SK-N-SH (cell line): Measurements from ENCODE around the gene FMNL2. TPM values are rescaled to one million over a fixed set of nuclear protein-coding genes. Genes with fewer than 3 reads are reported as not detected.

Experiments
- CTCF ChIA-PET: fragments of 300-600, 350-600 bp; formaldehyde crosslinking; extraction: SDS; loops from one replicate; lab custom pipeline; 2021; lab: Yijun Ruan, JAX
- POLR2A ChIA-PET: fragments of 350-600 bp; sonication (Branson Sonifier 250); formaldehyde crosslinking; extraction: SDS; loops from one replicate; lab custom pipeline; 2020; ENCODE audit warnings: antibody characterized with exemption, inconsistent platforms; lab: Yijun Ruan, JAX
- DNase-seq: peaks from one replicate; pipeline ENCODE4 v3.0.0; 2012
- H2AFZ ChIP-seq: fragments of 200-600 bp; sonication (generic); 2 replicates; pipeline ENCODE4 v1.8.1; 2016; ENCODE audit warnings: antibody characterized with exemption, mild to moderate bottlenecking, low read depth
- H3F3A ChIP-seq: fragments of 200-600 bp; sonication (generic); replicated peaks from 2 replicates; pipeline ENCODE3; 2016; ENCODE audit warnings: antibody characterized with exemption, mild to moderate bottlenecking; ENCODE audit not compliant: insufficient read depth
- H3K27ac ChIP-seq, 2 experiments: fragments of 200-500 bp in 1 of 2; fragments of 200-600 bp in 1 of 2; sonication (Bioruptor generic) in 1 of 2; sonication (generic), shearing (Covaris generic) in 1 of 2; 2 replicates each; pipeline versions ENCODE4 v1.5.1 to v1.6.1; 2014 to 2016; ENCODE audit warnings: low read depth in 2 of 2, inconsistent platforms in 1 of 2, low read length in 1 of 2, mild to moderate bottlenecking in 1 of 2, mixed read lengths in 1 of 2
- H3K27me3 ChIP-seq: fragments of 200-600 bp; sonication (generic), shearing (Covaris generic); 2 replicates; pipeline ENCODE4 v1.6.1; 2016; ENCODE audit warnings: mixed run types; ENCODE audit not compliant: insufficient read depth
- H3K36me3 ChIP-seq, 2 experiments: fragments of 200-500 bp in 1 of 2; fragments of 200-600 bp in 1 of 2; sonication (Bioruptor generic) in 1 of 2; sonication (generic) in 1 of 2; replicated peaks in 1 of 2; 2 replicates each; pipeline versions ENCODE3 to v1.5.1; 2014 to 2016; ENCODE audit warnings: low read length in 1 of 2, mild to moderate bottlenecking in 1 of 2; ENCODE audit not compliant: insufficient read depth in 2 of 2, control insufficient read depth in 1 of 2
- H3K4me1 ChIP-seq, 2 experiments: fragments of 200-500 bp in 1 of 2; fragments of 200-600 bp in 1 of 2; sonication (Bioruptor generic) in 1 of 2; sonication (generic), shearing (Covaris generic) in 1 of 2; 2 replicates each; pipeline versions ENCODE4 v1.5.1 to v1.6.1; 2014 to 2016; ENCODE audit warnings: low read depth in 1 of 2, low read length in 1 of 2, mixed run types in 1 of 2; ENCODE audit not compliant: insufficient read depth in 2 of 2, control insufficient read depth in 1 of 2
- H3K4me2 ChIP-seq: fragments of 200-600 bp; sonication (generic), shearing (Covaris generic); 2 replicates; pipeline ENCODE4 v1.6.1; 2017; ENCODE audit warnings: mixed run types
- H3K4me3 ChIP-seq, 2 experiments: fragments of 200-500 bp in 1 of 2; fragments of 200-600 bp in 1 of 2; sonication (Bioruptor generic) in 1 of 2; sonication (generic), shearing (Covaris generic) in 1 of 2; 2 replicates each; pipeline versions ENCODE4 v1.5.1 to v1.8.1; 2014 to 2016; ENCODE audit warnings: low read depth in 2 of 2, inconsistent platforms in 1 of 2, low read length in 1 of 2, mild to moderate bottlenecking in 1 of 2, mixed read lengths in 1 of 2, moderate library complexity in 1 of 2
- H3K79me2 ChIP-seq: fragments of 200-600 bp; sonication (generic); 2 replicates; pipeline ENCODE4 v1.8.1; 2017; ENCODE audit warnings: mild to moderate bottlenecking; ENCODE audit not compliant: insufficient read depth
- H3K9ac ChIP-seq: fragments of 200-600 bp; sonication (generic); 2 replicates; pipeline ENCODE4 v1.6.1; 2017; ENCODE audit warnings: mixed run types
- H3K9me2 ChIP-seq: fragments of 200-600 bp; sonication (generic); 2 replicates; pipeline ENCODE4 v1.6.1; 2017; ENCODE audit warnings: mixed run types
- H3K9me3 ChIP-seq: fragments of 200-600 bp; sonication (generic); 2 replicates; pipeline ENCODE4 v1.6.1; 2017; ENCODE audit warnings: mixed run types, mild to moderate bottlenecking, moderate library complexity
- H4K20me1 ChIP-seq: fragments of 200-600 bp; sonication (generic); 2 replicates; pipeline ENCODE4 v1.6.1; 2017; ENCODE audit warnings: mild to moderate bottlenecking, mixed run types; ENCODE audit not compliant: insufficient read depth
- EP300 ChIP-seq, 2 experiments: IDR thresholded peaks; 2 replicates each; pipeline versions ENCODE4 v1.4.0 to v1.6.1; 2012; ENCODE audit warnings: borderline replicate concordance in 1 of 2, low read depth in 1 of 2, low read length in 1 of 2
- FOSL2 ChIP-seq: IDR thresholded peaks from 2 replicates; pipeline ENCODE4 v1.4.0; 2012; ENCODE audit warnings: low read depth, mild to moderate bottlenecking, moderate library complexity, borderline replicate concordance
- FOXM1 ChIP-seq: IDR thresholded peaks from 2 replicates; pipeline ENCODE4 v1.4.0; 2012; ENCODE audit warnings: low read depth, mild to moderate bottlenecking
- GABPA ChIP-seq: IDR thresholded peaks from 2 replicates; pipeline ENCODE4 v1.4.0; 2012; ENCODE audit warnings: low read depth, mild to moderate bottlenecking
- JUND ChIP-seq: IDR thresholded peaks from 2 replicates; pipeline ENCODE4 v1.4.0; 2012
- MXI1 ChIP-seq: IDR thresholded peaks from 2 replicates; pipeline ENCODE4 v1.6.1; 2012; ENCODE audit warnings: mild to moderate bottlenecking, low read depth, low read length, improper control_type of control experiment
- NRF1 ChIP-seq: IDR thresholded peaks from 2 replicates; pipeline ENCODE4 v1.6.1; 2012; ENCODE audit warnings: low read depth, mild to moderate bottlenecking, low read length
- whole genome bisulfite sequencing: methylation state at CpG from one replicate; pipeline ENCODE4 v1.1.6; 2017; ENCODE audit warnings: low lambda C conversion rate; 5-methylcytosine and 5-hydroxymethylcytosine counted together
- polyA plus RNA-seq, 3 experiments: library from polyadenylated mRNA; depleted of rRNA; stranded (reverse); fragments of >200 nt; gene quantifications; 2 replicates each; pipeline ENCODE4 v1.2.3, GENCODE V29; 2012
- TF ChIP-seq, protein P1 (sequence below): IDR thresholded peaks from 2 replicates; pipeline ENCODE4 v1.6.1; 2012; ENCODE audit warnings: mild to moderate bottlenecking, low read depth, low read length, moderate library complexity
- TF ChIP-seq, protein P2 (sequence below): fragments of 200-600 bp; sonication (generic); IDR thresholded peaks from 2 replicates; pipeline ENCODE4 v1.6.1; 2017; ENCODE audit warnings: antibody characterized with exemption, mild to moderate bottlenecking, moderate library complexity
- TF ChIP-seq, protein P3 (sequence below): IDR thresholded peaks from 2 replicates; pipeline ENCODE4 v1.4.0; 2012; ENCODE audit warnings: low read depth, borderline replicate concordance

FMNL2 gene
- polyA plus RNA-seq, 1 of the 3 experiments (the other 2 are of a cell fraction) = 14.5 TPM

GRCh38 chr2:152506843-152507242 lies 171.9 kb downstream of the FMNL2 start (continued):
- TF ChIP-seq, protein P1, sequence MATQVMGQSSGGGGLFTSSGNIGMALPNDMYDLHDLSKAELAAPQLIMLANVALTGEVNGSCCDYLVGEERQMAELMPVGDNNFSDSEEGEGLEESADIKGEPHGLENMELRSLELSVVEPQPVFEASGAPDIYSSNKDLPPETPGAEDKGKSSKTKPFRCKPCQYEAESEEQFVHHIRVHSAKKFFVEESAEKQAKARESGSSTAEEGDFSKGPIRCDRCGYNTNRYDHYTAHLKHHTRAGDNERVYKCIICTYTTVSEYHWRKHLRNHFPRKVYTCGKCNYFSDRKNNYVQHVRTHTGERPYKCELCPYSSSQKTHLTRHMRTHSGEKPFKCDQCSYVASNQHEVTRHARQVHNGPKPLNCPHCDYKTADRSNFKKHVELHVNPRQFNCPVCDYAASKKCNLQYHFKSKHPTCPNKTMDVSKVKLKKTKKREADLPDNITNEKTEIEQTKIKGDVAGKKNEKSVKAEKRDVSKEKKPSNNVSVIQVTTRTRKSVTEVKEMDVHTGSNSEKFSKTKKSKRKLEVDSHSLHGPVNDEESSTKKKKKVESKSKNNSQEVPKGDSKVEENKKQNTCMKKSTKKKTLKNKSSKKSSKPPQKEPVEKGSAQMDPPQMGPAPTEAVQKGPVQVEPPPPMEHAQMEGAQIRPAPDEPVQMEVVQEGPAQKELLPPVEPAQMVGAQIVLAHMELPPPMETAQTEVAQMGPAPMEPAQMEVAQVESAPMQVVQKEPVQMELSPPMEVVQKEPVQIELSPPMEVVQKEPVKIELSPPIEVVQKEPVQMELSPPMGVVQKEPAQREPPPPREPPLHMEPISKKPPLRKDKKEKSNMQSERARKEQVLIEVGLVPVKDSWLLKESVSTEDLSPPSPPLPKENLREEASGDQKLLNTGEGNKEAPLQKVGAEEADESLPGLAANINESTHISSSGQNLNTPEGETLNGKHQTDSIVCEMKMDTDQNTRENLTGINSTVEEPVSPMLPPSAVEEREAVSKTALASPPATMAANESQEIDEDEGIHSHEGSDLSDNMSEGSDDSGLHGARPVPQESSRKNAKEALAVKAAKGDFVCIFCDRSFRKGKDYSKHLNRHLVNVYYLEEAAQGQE = no peak

GRCh38 chr2:152507907-152508306 lies 172.9 kb downstream of the FMNL2 start:
- POLR2A ChIA-PET = no interaction called here
- Histone ChIP-seq H2AFZ (no peak overlapping the region), H3K9me2 (no peaks in the 10 kb centered on the region), H3K27ac (no peak overlapping the region), H3F3A (peaks cover 14% of the 10 kb centered on the region), H3K36me3 (no peaks in the 10 kb centered on the region), H3K9me3 (no peaks in the 10 kb centered on the region), H3K4me1 (peaks cover 12 to 15% of the 10 kb centered on the region in 2 experiments), H3K79me2 (peaks cover 5% of the 10 kb centered on the region; the same call in 1 of the 2 replicates), H3K4me2 (no peak overlapping the region), H3K9ac (no peak overlapping the region), H3K27me3 (no peaks in the 10 kb centered on the region), H3K4me3 (no peak overlapping the region), H4K20me1 (0 out of 2 replicates have a peak, but pooled peaks cover under 1% of the 10 kb centered on the region)
- TF ChIP-seq FOXM1 = no peak
- no peak for TF ChIP-seq FOSL2
- no peak for TF ChIP-seq EP300 (IDR thresholded peaks at IDR 0.05; ENCODE audit: borderline replicate concordance in 1 of 2, low read depth in 1 of 2, low read length in 1 of 2)
- TF ChIP-seq NRF1 = no peak
- TF ChIP-seq, protein P2, sequence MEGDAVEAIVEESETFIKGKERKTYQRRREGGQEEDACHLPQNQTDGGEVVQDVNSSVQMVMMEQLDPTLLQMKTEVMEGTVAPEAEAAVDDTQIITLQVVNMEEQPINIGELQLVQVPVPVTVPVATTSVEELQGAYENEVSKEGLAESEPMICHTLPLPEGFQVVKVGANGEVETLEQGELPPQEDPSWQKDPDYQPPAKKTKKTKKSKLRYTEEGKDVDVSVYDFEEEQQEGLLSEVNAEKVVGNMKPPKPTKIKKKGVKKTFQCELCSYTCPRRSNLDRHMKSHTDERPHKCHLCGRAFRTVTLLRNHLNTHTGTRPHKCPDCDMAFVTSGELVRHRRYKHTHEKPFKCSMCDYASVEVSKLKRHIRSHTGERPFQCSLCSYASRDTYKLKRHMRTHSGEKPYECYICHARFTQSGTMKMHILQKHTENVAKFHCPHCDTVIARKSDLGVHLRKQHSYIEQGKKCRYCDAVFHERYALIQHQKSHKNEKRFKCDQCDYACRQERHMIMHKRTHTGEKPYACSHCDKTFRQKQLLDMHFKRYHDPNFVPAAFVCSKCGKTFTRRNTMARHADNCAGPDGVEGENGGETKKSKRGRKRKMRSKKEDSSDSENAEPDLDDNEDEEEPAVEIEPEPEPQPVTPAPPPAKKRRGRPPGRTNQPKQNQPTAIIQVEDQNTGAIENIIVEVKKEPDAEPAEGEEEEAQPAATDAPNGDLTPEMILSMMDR = no peak
- TF ChIP-seq, protein P3, sequence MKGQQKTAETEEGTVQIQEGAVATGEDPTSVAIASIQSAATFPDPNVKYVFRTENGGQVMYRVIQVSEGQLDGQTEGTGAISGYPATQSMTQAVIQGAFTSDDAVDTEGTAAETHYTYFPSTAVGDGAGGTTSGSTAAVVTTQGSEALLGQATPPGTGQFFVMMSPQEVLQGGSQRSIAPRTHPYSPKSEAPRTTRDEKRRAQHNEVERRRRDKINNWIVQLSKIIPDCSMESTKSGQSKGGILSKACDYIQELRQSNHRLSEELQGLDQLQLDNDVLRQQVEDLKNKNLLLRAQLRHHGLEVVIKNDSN = no peak
- no peak for TF ChIP-seq GABPA
- TF ChIP-seq, protein P1 = no peak
- TF ChIP-seq MXI1 = no peak
- TF ChIP-seq JUND = no peak
- no peak for DNase-seq
- 84% methylated on average over 6 of the region's 6 CpGs for WGBS
- CTCF ChIA-PET = no interaction called here
